ENCODE measurements around the gene PRRC1.

DNA sequence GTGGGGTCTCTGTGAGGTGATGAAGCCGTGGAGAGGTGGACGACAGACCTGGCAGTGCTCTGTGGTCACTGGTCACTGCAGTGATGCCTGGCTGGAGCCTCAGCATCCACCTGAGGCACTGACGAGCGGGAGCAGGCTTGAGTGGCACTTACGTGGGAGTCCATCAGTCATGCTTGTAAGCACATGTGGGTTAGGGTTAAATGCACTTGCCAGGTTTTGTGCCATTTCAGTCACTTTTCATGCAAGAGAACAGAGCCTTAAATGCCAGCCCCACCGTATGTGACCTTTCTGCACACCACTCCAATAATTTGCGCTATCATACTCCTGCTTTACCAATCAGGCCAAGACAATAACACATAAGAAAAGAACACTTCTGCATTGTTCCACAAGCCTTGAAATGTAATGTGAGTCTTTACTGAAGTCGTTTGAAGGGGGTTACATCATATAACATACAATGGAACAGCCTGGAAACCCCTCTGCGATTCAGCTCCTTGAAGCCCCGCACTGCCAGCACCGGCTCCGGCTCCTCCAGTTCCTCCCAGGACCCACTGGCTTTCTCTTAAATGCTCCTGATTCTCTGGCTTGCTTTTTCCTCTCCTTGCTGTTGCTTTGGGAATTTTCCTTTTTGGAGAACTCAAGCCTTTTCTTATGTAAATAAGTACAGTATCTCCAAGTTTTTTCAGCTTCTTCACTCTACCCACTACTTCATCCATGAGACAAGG, 72.0 kb downstream of the PRRC1 start:
- TF ChIP-seq, protein P1, sequence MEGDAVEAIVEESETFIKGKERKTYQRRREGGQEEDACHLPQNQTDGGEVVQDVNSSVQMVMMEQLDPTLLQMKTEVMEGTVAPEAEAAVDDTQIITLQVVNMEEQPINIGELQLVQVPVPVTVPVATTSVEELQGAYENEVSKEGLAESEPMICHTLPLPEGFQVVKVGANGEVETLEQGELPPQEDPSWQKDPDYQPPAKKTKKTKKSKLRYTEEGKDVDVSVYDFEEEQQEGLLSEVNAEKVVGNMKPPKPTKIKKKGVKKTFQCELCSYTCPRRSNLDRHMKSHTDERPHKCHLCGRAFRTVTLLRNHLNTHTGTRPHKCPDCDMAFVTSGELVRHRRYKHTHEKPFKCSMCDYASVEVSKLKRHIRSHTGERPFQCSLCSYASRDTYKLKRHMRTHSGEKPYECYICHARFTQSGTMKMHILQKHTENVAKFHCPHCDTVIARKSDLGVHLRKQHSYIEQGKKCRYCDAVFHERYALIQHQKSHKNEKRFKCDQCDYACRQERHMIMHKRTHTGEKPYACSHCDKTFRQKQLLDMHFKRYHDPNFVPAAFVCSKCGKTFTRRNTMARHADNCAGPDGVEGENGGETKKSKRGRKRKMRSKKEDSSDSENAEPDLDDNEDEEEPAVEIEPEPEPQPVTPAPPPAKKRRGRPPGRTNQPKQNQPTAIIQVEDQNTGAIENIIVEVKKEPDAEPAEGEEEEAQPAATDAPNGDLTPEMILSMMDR (IDR thresholded peaks at IDR 0.05): no peak
- no peak for TF ChIP-seq POLR2A (IDR thresholded peaks at IDR 0.05)
